WERI-Rb-1 (cell line): ENCODE measurements around the gene AIM2.

Source experiments
- DNase-seq: peaks from one replicate; pipeline ENCODE4 v3.0.0-alpha.2; 2020
- H3K27ac ChIP-seq: fragments of 250-450 bp; sonication (Bioruptor Pico); 2 replicates; pipeline ENCODE4 v1.5.1; 2020; ENCODE audit warnings: mild to moderate bottlenecking, moderate library complexity
- H3K27me3 ChIP-seq: fragments of 250-450 bp; sonication (Bioruptor Pico); 2 replicates; pipeline ENCODE4 v1.5.1; 2021; ENCODE audit warnings: mild to moderate bottlenecking, low read depth, moderate library complexity; ENCODE audit not compliant: insufficient read depth, severe bottlenecking
- H3K36me3 ChIP-seq: fragments of 250-450 bp; sonication (Bioruptor Pico); 2 replicates; pipeline ENCODE4 v1.5.1; 2020; ENCODE audit warnings: mild to moderate bottlenecking, moderate library complexity
- H3K4me3 ChIP-seq: 2 replicates; pipeline ENCODE4 v1.5.1; 2011; ENCODE audit warnings: low read depth, mild to moderate bottlenecking, control low read depth, low read length
- H3K9me3 ChIP-seq: fragments of 250-450 bp; sonication (Bioruptor Pico); 2 replicates; pipeline ENCODE4 v1.5.1; 2021; ENCODE audit warnings: mild to moderate bottlenecking, moderate library complexity; ENCODE audit not compliant: severe bottlenecking
- TF ChIP-seq, protein P1 (sequence below): IDR thresholded peaks from 2 replicates; pipeline ENCODE4 v1.5.1; 2011; ENCODE audit warnings: low read depth, mild to moderate bottlenecking, control low read depth, inconsistent platforms, low read length

The AIM2 gene

DNA sequence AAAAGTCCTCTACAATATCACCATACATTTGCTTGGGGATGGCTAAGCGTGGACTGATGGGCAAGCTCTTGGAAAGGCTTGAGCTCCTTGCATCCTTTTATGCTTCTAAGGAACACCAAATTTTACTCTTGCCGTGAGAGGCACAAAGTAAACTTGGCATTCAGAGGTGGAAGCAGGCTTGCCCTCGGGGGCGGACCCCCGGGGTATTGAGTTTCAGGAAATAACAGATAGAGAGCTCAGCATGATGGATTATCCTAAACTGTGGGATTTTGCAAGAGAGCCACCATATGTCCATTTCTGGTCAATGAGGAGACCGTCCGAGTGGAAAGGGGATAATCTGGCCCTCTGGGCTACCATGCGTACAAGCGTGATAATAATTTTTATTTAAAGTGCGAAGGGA lies 52.8 kb downstream of the AIM2 start:
- Histone ChIP-seq H3K27me3 (peaks cover 90% of the 10 kb centered on the region), H3K36me3 (no peaks in the 10 kb centered on the region), H3K4me3 (no peak overlapping the region), H3K9me3 (peaks cover 6% of the 10 kb centered on the region), H3K27ac (no peak overlapping the region)
- TF ChIP-seq, protein P1, sequence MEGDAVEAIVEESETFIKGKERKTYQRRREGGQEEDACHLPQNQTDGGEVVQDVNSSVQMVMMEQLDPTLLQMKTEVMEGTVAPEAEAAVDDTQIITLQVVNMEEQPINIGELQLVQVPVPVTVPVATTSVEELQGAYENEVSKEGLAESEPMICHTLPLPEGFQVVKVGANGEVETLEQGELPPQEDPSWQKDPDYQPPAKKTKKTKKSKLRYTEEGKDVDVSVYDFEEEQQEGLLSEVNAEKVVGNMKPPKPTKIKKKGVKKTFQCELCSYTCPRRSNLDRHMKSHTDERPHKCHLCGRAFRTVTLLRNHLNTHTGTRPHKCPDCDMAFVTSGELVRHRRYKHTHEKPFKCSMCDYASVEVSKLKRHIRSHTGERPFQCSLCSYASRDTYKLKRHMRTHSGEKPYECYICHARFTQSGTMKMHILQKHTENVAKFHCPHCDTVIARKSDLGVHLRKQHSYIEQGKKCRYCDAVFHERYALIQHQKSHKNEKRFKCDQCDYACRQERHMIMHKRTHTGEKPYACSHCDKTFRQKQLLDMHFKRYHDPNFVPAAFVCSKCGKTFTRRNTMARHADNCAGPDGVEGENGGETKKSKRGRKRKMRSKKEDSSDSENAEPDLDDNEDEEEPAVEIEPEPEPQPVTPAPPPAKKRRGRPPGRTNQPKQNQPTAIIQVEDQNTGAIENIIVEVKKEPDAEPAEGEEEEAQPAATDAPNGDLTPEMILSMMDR, result no peak
- DNase-seq, result no peak

DNA sequence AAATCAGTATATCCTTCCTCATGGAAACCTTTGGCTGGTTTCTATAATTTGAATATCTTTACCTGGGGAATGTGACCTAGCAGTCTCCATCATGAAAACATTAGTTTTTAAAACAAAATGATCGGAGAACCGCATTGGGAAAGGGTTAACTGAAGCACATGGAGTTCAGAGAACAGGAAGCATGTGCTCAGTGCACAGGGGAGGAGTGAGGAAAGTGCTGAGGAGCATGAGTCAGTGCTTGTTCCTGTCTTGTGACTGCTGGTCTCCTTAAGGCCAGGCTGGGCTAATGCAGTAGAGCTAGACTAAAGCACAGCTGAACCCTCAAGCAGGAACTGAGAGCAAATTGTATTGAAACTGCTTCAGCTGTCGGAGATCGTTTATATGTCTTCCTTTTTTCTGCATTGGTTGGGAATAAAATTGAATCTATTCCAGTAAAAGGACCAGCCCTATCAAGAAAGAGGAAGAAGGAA lies 61.1 kb downstream of the AIM2 start:
- Histone ChIP-seq H3K36me3 (no peaks in the 10 kb centered on the region), H3K27ac (no peak overlapping the region), H3K4me3 (no peak overlapping the region), H3K27me3 (peaks cover 94% of the 10 kb centered on the region), H3K9me3 (no peaks in the 10 kb centered on the region)
- no peak for DNase-seq
- TF ChIP-seq, protein P1, result no peak

DNA sequence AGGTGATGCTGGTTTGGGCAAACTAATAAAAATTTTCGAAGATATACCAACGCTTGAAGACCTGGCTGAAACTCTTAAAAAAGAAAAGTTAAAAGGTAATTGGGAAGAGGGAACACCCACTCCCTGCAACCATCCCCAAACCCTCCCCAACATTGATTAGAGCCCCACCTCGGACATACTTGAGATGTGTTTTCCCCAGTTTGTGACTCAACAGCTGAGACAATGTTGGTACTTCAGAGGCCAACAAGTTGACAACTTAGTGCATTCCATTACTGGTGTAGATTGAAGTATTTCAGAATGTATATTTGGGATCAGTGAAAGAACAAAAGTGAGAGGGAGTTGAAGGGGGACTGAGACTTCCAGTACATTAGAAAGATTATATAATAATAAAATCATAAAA lies 61.7 kb downstream of the AIM2 start:
- no peak overlapping the region for H3K4me3 ChIP-seq
- H3K27ac ChIP-seq, result no peak overlapping the region
- H3K36me3 ChIP-seq, result no peaks in the 10 kb centered on the region
- no peak for DNase-seq
- no peaks in the 10 kb centered on the region for H3K9me3 ChIP-seq
- H3K27me3 ChIP-seq, result peaks cover 94% of the 10 kb centered on the region
- TF ChIP-seq, protein P1, result no peak

DNA sequence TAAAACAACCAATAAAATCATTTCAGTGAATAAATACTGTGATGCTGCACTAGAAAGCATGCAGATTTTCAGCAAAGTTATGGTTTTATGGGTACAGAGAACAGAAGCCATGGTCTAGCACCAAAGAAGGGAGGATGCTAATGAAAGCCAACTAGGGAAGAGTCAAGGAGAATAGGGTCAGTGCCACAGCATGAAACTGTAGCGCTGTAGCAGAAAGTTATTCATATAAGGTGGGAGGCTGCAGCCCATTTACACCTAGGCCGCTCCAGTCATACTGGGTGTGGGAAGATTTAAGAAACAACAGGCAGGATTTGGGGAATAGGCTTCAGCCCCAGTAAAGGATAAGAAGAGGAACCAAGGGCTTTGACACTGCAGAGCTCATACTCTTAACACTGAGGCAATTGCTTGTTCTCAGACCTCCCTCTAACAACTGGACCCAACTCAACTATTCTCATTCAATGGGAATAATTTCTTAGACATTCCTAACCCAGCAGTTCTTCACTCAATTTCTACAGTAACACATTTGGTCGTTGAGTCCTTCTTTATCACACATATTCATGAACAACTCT lies 62.5 kb downstream of the AIM2 start:
- Histone ChIP-seq H3K36me3 (no peaks in the 10 kb centered on the region), H3K27me3 (peaks cover 96% of the 10 kb centered on the region), H3K27ac (no peak overlapping the region), H3K4me3 (no peak overlapping the region), H3K9me3 (no peaks in the 10 kb centered on the region)
- DNase-seq, result no peak
- TF ChIP-seq, protein P1, result no peak

DNA sequence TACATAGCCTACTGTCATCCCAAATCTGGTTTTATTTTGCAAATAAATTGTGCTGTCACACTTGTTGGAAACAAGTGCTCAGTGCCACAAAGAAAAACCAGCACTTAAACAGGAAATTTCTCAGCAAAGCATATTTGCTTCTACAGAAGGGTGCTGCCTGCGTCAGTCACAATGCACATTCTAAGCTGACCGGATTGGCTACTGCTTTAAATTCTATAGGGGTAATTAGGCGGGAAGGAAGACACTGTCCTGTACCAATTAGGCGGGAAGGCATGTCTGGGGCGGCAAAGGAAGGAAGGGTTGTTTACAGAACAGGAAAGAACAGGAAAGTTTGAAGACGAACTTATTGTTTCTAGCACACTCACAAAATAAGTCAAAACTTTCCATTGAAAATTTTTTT lies 64.1 kb downstream of the AIM2 start:
- H3K27me3 ChIP-seq, result peaks cover 96% of the 10 kb centered on the region
- DNase-seq, result no peak
- no peaks in the 10 kb centered on the region for H3K36me3 ChIP-seq
- TF ChIP-seq, protein P1, result no peak
- no peak overlapping the region for H3K4me3 ChIP-seq
- no peaks in the 10 kb centered on the region for H3K9me3 ChIP-seq
- H3K27ac ChIP-seq, result no peak overlapping the region
